Heart left ventricle (tissue), 13 donors: Measurements from ENCODE around the gene CFAP221.

Experiments used
- CTCF ChIP-seq, 12 donors: fragments of 200-600 bp; sonication (generic) in 4 of 12; IDR thresholded peaks; one replicate each; pipeline versions ENCODE4 v1.5.0 to v1.8.0; 2018 to 2022; ENCODE audit warnings: antibody characterized with exemption in 12 of 12, mild to moderate bottlenecking in 5 of 12
- POLR2A ChIP-seq, 2 donors: fragments of 450-650 bp; IDR thresholded peaks; one replicate each; pipeline ENCODE4 v1.6.1; 2017; ENCODE audit warnings: antibody characterized with exemption in 2 of 2, mild to moderate bottlenecking in 2 of 2, moderate library complexity in 2 of 2
- donor health status: ischemic (EF 13 %, LVEDD 7.1; RV severe dilation, severe dysfunction).
- donor health status: DM: no; HTN: yes; CAD: no.
- donor health status: DM: no; HTN: no; CAD: no.
- donor health status: ischemic (EF 25% LVEDD 6.9; RV normal size, moderate dysfunction).
- donor health status: ischemic (EF 25% LVEDD 5.7; RV mildly dilated, moderate dysfunction).
- donor health status: ischemic (EF 35%, LVEDD 5.7; RV mildly dilated, moderate dysfunction).
- donor health status: nonischemic (EF 11% LVEDD 7.7; RV severe dilation, severe dysfunction).
- donor health status: DM: yes; HTN: yes; CAD: no.
- donor health status: PGD.
- donor health status: ischemic (EF 29% LVEDD 5.4; RV normal size, mild dysfunction).
- donor health status: nonischemic (EF 23%, LVEDD 6.1; RV moderate dilation, normal function).

- no peak for TF ChIP-seq POLR2A (IDR thresholded peaks at IDR 0.05)
- no peak for TF ChIP-seq CTCF (IDR thresholded peaks at IDR 0.05)
These were observed 55.1 kb downstream of the CFAP221 start for GRCh38 chr2:119599384-119599783.
